Measurements from ENCODE around the gene KIF16B.

DNA sequence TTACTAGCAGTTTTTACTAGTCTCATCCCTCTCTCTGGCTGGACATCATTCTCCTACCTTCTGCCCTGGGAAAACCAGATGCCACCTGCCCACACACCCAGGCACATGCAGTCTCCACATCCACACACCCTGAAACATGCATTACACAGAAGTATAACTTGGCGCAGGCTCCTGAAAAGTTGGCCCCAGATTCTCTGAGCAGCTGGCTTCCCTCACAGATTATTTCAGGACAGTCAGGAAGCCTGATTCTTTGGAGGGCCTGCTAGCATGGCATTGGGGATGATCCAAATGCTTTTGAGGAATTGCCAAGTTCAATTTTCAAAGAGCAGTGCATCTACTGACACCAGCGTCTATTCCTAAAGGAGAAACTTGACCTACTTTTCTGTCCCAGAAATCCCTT lies 27.8 kb upstream of the KIF16B start:
- TF ChIP-seq CTCF (IDR thresholded peaks at IDR 0.05) (no peak), POLR2A (IDR thresholded peaks at IDR 0.05) (no peak)
